Activated T-cell treated with anti-CD3 and anti-CD28 coated beads, Interleukin-2, amount 50 U/mL, for 4 hours (primary cell): ENCODE results near the gene NFATC4. TPM values are rescaled to one million over a fixed set of nuclear protein-coding genes. Genes with fewer than 3 reads are reported as not detected.

Experiments used
- ATAC-seq, 2 donors: fragments of 200-7000 bp; cut with Tn5 transposase; one replicate each; pipeline ENCODE4 v1.10.0; 2021
- DNase-seq: peaks from one replicate; pipeline ENCODE4 v3.0.0-alpha.2; 2020
- H3K27me3 Mint-ChIP-seq: one replicate; pipeline ENCODE4 v1.8.0; 2021; ENCODE audit warnings: low read depth, mixed read lengths
- H3K36me3 Mint-ChIP-seq: one replicate; pipeline ENCODE4 v1.8.0; 2022; ENCODE audit warnings: mixed read lengths; ENCODE audit not compliant: insufficient read depth
- H3K4me1 Mint-ChIP-seq: one replicate; pipeline ENCODE4 v1.8.0; 2021; ENCODE audit warnings: low read depth, mixed read lengths
- H3K4me3 Mint-ChIP-seq: one replicate; pipeline ENCODE4 v1.8.0; 2021; ENCODE audit warnings: mild to moderate bottlenecking, moderate library complexity, mixed read lengths
- H3K9me3 Mint-ChIP-seq: one replicate; pipeline ENCODE4 v1.8.0; 2021; ENCODE audit warnings: mixed read lengths
- total RNA-seq, 3 donors: library from RNA; stranded (reverse); gene quantifications; one replicate each; pipeline ENCODE4 v1.2.1, GENCODE V29; 2021

The NFATC4 gene
- total RNA-seq, 3 donors from 2014 or later: 0.13 to 0.38 (median 0.32) TPM

- no peaks in the 10 kb centered on the region for H3K36me3 Mint-ChIP-seq
These were observed 43.7 kb downstream of the NFATC4 start for GRCh38 chr14:24411443-24412389.

GRCh38 chr14:24414077-24414476 lies 46.1 kb downstream of the NFATC4 start:
- H3K9me3 Mint-ChIP-seq: no peaks in the 10 kb centered on the region
- no peak for DNase-seq

More at GRCh38 chr14:24411443-24412389, 43.7 kb downstream of the NFATC4 start:
- H3K4me3 Mint-ChIP-seq: no peak overlapping the region
- no peaks in the 10 kb centered on the region for H3K9me3 Mint-ChIP-seq
- H3K4me1 Mint-ChIP-seq: no peaks in the 10 kb centered on the region
- no peaks in the 10 kb centered on the region for H3K27me3 Mint-ChIP-seq
- DNase-seq (no peak), ATAC-seq (peak; percentile 52 to 63)

GRCh38 chr14:24414732-24415420 lies 46.9 kb downstream of the NFATC4 start:
- no peak for ATAC-seq
- H3K9me3 Mint-ChIP-seq: no peaks in the 10 kb centered on the region
- no peak for DNase-seq
- H3K4me1 Mint-ChIP-seq: no peaks in the 10 kb centered on the region
- no peaks in the 10 kb centered on the region for H3K36me3 Mint-ChIP-seq
- H3K27me3 Mint-ChIP-seq: peaks cover 3% of the 10 kb centered on the region
- no peak overlapping the region for H3K4me3 Mint-ChIP-seq

More at GRCh38 chr14:24414077-24414476, 46.1 kb downstream of the NFATC4 start:
- Mint-ChIP-seq H3K4me1 (no peaks in the 10 kb centered on the region), H3K4me3 (no peak overlapping the region), H3K27me3 (peaks cover 3% of the 10 kb centered on the region), H3K36me3 (no peaks in the 10 kb centered on the region)
- no peak for ATAC-seq

- Mint-ChIP-seq H3K27me3 (peaks cover 6% of the 10 kb centered on the region), H3K9me3 (no peaks in the 10 kb centered on the region), H3K4me3 (peak overlapping the region; percentile 16), H3K4me1 (no peaks in the 10 kb centered on the region), H3K36me3 (no peaks in the 10 kb centered on the region)
- no peak for DNase-seq
- ATAC-seq: no peak
These were observed 47.7 kb downstream of the NFATC4 start for GRCh38 chr14:24415421-24416253.

DNA sequence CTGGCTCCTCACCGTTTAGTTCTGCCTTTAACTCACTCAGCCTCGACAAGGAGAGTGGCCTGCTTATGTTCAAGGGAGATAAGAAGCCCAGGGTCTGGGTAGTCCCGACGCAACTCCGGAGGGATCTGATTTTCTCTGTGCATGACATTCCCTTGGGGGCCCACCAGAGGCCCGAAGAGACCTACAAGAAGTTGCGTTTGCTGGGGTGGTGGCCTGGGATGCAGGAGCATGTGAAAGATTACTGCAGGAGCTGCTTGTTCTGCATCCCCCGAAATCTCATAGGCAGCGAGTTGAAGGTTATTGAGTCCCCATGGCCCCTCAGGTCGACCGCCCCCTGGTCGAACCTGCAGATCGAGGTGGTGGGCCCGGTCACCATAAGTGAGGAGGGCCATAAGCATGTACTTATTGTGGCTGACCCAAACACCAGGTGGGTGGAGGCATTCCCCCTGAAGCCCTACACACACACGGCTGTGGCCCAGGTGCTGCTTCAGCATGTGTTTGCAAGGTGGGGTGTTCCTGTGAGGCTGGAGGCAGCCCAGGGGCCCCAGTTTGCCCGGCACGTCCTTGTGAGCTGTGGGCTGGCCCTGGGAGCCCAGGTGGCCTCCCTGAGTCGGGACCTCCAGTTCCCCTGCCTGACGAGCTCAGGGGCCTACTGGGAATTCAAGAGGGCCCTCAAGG lies 48.4 kb downstream of the NFATC4 start:
- Mint-ChIP-seq H3K36me3 (no peaks in the 10 kb centered on the region), H3K27me3 (peaks cover 6% of the 10 kb centered on the region), H3K4me1 (no peaks in the 10 kb centered on the region), H3K9me3 (no peaks in the 10 kb centered on the region), H3K4me3 (no peak overlapping the region)
- no peak for ATAC-seq
- no peak for DNase-seq

- H3K4me1 Mint-ChIP-seq: no peaks in the 10 kb centered on the region
- H3K27me3 Mint-ChIP-seq: peaks cover 6% of the 10 kb centered on the region
- DNase-seq (no peak), ATAC-seq (no peak)
- H3K4me3 Mint-ChIP-seq: no peak overlapping the region
- H3K36me3 Mint-ChIP-seq: no peaks in the 10 kb centered on the region
- no peaks in the 10 kb centered on the region for H3K9me3 Mint-ChIP-seq
These were observed 49.1 kb downstream of the NFATC4 start for GRCh38 chr14:24416932-24417619.

DNA sequence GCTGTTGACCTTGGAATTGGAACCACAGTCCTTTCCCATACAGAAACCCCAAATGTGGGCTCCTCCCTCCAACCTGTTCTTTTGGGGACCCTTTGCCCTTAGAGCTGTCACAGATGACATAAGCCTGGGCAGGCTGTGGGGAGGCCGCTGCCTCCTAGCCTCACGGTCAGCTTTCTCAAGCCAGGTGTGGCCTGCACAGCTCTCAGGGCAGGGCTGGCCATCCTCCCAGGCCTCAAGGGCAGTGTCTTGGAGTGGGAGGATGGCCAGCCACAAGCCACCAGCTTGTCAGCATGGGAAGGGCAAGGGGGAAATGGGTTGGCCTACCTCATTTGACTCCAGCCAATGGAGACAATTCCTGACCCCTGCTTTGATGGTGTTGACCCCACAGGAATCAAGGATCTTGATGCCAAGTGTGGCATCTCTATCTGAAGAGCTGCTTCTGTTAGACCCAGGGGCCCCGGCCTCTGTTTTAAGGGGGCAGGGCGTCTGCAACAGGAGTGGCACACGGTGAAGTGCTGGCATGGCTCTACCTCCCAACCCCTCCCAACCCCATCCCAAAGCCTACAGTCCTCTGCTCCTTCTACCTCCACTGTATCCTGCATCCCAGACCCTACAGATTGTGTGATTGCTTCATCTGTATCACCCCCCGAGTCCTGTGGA lies 50.0 kb downstream of the NFATC4 start:
- no peak for ATAC-seq
- no peaks in the 10 kb centered on the region for H3K4me1 Mint-ChIP-seq
- H3K9me3 Mint-ChIP-seq: no peaks in the 10 kb centered on the region
- H3K27me3 Mint-ChIP-seq: peaks cover 6% of the 10 kb centered on the region
- no peak overlapping the region for H3K4me3 Mint-ChIP-seq
- no peak for DNase-seq
- H3K36me3 Mint-ChIP-seq: no peaks in the 10 kb centered on the region

DNA sequence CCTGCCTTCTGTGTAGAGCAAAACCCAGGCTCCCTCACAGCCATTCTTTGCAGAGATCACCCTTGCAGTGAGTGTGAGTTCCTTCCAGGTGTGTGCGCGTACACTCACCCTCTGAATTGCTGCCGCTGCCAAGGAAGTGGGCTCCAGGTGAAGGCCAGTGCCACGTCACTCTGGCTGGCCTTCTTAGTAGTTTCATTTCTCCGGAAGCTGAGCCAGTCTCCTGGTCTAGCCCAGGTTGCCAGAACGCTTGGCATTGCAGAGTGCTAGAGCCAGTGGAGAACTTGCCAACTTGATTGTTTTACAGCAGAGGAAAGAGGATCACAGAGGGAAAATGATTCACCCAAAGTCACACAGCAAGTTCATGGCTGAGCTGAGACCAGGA lies 50.5 kb downstream of the NFATC4 start:
- Mint-ChIP-seq H3K27me3 (peaks cover 6% of the 10 kb centered on the region), H3K4me1 (no peaks in the 10 kb centered on the region), H3K36me3 (no peaks in the 10 kb centered on the region), H3K4me3 (no peak overlapping the region), H3K9me3 (no peaks in the 10 kb centered on the region)
- no peak for ATAC-seq
- no peak for DNase-seq

- no peaks in the 10 kb centered on the region for H3K36me3 Mint-ChIP-seq
- ATAC-seq (no peak), DNase-seq (no peak)
- H3K9me3 Mint-ChIP-seq: no peaks in the 10 kb centered on the region
- H3K4me3 Mint-ChIP-seq: no peak overlapping the region
- peaks cover 2% of the 10 kb centered on the region for H3K27me3 Mint-ChIP-seq
- H3K4me1 Mint-ChIP-seq: peaks cover 21% of the 10 kb centered on the region
These were observed 54.3 kb downstream of the NFATC4 start for GRCh38 chr14:24422261-24422660.

DNA sequence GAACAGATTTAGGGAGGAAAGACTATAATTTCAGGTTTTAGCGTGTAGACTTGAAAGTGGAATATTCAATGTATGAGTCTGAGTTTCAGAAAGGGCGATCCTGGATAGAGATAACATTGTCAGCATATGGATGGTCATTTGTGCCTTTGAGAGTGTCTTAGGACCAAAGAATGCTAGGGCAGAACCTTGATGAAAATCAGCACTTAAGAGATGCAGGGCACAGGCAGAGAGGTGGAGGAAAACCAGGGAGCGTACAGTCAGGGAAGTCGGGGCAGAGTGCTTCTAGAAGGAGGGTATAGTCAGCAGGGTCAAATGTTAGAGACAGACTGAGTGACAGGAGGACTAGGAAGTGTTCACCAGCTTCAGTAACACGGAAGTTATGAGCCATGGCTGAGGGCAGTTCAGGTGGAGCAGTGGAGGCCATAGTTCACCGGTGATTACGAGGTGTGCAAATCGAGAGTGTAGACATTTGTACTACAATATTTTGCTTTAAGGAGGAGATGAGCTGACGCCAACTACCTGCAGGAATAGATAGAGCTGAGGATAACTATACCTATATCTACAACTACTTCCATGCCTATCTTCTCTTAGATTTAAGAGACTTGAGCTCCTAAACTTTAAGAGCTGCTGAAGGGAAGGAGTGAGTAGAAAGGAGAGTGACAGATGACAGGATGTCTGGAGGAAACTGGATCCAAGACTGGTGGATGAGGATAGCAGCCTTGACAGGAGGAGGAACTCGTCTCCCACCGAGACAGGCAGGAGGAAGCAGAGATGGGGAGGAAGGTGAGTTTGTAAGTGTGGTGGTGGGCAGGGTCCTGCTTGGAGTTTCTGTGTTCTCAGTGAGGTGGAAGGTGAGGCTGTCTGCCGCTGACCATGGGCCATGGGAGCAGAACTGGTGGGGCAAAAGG lies 55.0 kb downstream of the NFATC4 start:
- DNase-seq (no peak), ATAC-seq (no peak)
- no peak overlapping the region for H3K4me3 Mint-ChIP-seq
- no peaks in the 10 kb centered on the region for H3K9me3 Mint-ChIP-seq
- H3K4me1 Mint-ChIP-seq: peaks cover 25% of the 10 kb centered on the region
- H3K27me3 Mint-ChIP-seq: peaks cover 2% of the 10 kb centered on the region
- no peaks in the 10 kb centered on the region for H3K36me3 Mint-ChIP-seq

- no peaks in the 10 kb centered on the region for H3K36me3 Mint-ChIP-seq
- peaks cover 34% of the 10 kb centered on the region for H3K4me1 Mint-ChIP-seq
- ATAC-seq (no peak), DNase-seq (no peak)
- no peaks in the 10 kb centered on the region for H3K9me3 Mint-ChIP-seq
- H3K27me3 Mint-ChIP-seq: no peaks in the 10 kb centered on the region
- no peak overlapping the region for H3K4me3 Mint-ChIP-seq
These were observed 57.7 kb downstream of the NFATC4 start for GRCh38 chr14:24425704-24426103.

DNA sequence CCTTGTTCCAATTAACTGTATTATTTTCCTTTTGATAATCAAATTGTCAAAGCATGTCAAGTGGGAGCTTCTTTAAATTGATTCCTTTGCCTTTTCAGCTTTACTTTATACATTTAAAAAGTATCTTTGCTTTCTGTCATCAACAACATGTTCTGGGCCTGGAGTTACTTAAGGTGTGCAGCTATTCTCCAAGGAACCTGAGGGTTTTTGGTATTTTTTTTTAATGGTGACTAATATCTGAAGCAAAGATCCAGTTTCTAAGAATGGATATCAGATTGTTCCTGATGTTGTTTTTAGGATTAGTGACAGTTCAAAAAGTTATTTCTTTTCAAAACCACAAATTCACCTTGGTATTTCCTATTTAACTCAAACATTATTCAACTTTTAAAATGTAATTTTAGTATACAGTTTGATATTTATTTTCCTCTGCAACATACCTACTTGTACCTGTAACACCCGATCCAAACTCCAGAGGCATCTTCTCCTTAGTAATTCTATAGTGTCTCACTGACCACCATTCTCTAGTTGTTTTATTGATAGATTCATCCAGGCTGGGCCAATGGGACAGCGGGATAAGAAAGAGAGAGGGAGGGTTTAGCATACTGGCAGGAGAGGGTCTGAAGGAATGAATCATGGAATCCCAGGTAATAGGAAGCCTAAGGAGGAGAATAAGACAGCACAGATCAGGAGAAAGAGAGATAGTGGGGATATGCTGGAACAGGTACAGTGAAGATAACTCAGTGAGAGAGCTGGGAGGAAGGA lies 58.3 kb downstream of the NFATC4 start:
- no peaks in the 10 kb centered on the region for H3K9me3 Mint-ChIP-seq
- H3K4me3 Mint-ChIP-seq: peak overlapping the region; percentile 33
- DNase-seq (no peak), ATAC-seq (no peak)
- H3K27me3 Mint-ChIP-seq: no peaks in the 10 kb centered on the region
- H3K36me3 Mint-ChIP-seq: no peaks in the 10 kb centered on the region
- H3K4me1 Mint-ChIP-seq: peaks cover 40% of the 10 kb centered on the region
